Prostate gland (tissue), 2 donors: Measurements from ENCODE around the gene CSRNP3. TPM values are rescaled to one million over a fixed set of nuclear protein-coding genes. Genes with fewer than 3 reads are reported as not detected.
"Not testable (repeated sequence)": the region's sequence is repeated elsewhere in the genome, so short reads cannot be mapped to it uniquely, and the experiment has no call there.

Experiments
- DNase-seq: peaks from one replicate; pipeline ENCODE4 v3.0.0-alpha.2; 2019; ENCODE audit warnings: low spot score
- H3K27ac ChIP-seq, 2 donors: fragments of 200-600 bp; sonication (generic); 2 replicates each; pipeline ENCODE4 v1.5.1; 2017 to 2019
- H3K27me3 ChIP-seq: fragments of 200-600 bp; sonication (generic); replicated peaks from 2 replicates; pipeline ENCODE4 v1.5.1; 2019; ENCODE audit not compliant: insufficient read depth
- H3K36me3 ChIP-seq, 2 donors: fragments of 200-600 bp; sonication (generic); 1 replicate in 1 of 2; 2 replicates in 1 of 2; pipeline versions ENCODE4 v1.5.1 to v1.8.1; 2017 to 2019
- H3K4me1 ChIP-seq: fragments of 200-600 bp; sonication (generic); replicated peaks from 2 replicates; pipeline ENCODE4 v1.5.1; 2019
- H3K4me3 ChIP-seq, 2 donors: fragments of 200-600 bp; sonication (generic); 2 replicates each; pipeline ENCODE4 v1.5.1; 2017 to 2019
- H3K9me3 ChIP-seq: fragments of 200-600 bp; sonication (generic); 2 replicates; pipeline ENCODE4 v1.5.1; 2017
- CTCF ChIP-seq, 4 experiments: fragments of 200-600 bp in 2 of 4; fragments of 450-650 bp in 2 of 4; sonication (generic) in 2 of 4; IDR thresholded peaks; 1 replicate in 3 of 4; 2 replicates in 1 of 4; pipeline ENCODE4 v1.5.1; 2016 to 2019; ENCODE audit warnings: antibody characterized with exemption in 4 of 4, mild to moderate bottlenecking in 2 of 4, moderate library complexity in 2 of 4
- POLR2A ChIP-seq: fragments of 450-650 bp; IDR thresholded peaks from one replicate; pipeline ENCODE4 v1.6.1; 2016; ENCODE audit warnings: antibody characterized with exemption, mild to moderate bottlenecking
- POLR2AphosphoS5 ChIP-seq: sonication (generic); formaldehyde crosslinking; IDR thresholded peaks from one replicate; pipeline ENCODE4 v1.6.1; 2017; ENCODE audit warnings: antibody characterized with exemption
- WGBS: methylation state at CpG from one replicate; pipeline ENCODE4 v1.1.5; 2018; 5-methylcytosine and 5-hydroxymethylcytosine counted together
- intact Hi-C: fragments of 100-400 bp; cut with DNase I; formaldehyde crosslinking; loops from one replicate; pipeline ENCODE4 v1.14.2; 2022
- total RNA-seq, 2 donors: library from RNA; depleted of rRNA; stranded (reverse); fragments of >200 nt; gene quantifications; one replicate each; pipeline ENCODE4 v1.1.0, GENCODE V29; 2016

CSRNP3 gene
- total RNA-seq, 2 donors from 2014 or later, result 3.3 to 4.0 TPM

GRCh38 chr2:165660361-165660760 lies 190.9 kb downstream of the CSRNP3 start:
- H3K9me3 ChIP-seq, result no peaks in the 10 kb centered on the region
- no peaks in the 10 kb centered on the region for H3K27me3 ChIP-seq
- no peak overlapping the region for H3K27ac ChIP-seq
- no peak for DNase-seq
- H3K36me3 ChIP-seq, result no peaks in the 10 kb centered on the region
- no peak for TF ChIP-seq POLR2A
- TF ChIP-seq POLR2AphosphoS5, result no peak
- no peak for TF ChIP-seq CTCF (IDR thresholded peaks at IDR 0.05)
- 78% methylated on average over 3 of the region's 3 CpGs for WGBS
- H3K4me3 ChIP-seq, result no peak overlapping the region
- intact Hi-C loops, result no loop called here
- H3K4me1 ChIP-seq, result no peaks in the 10 kb centered on the region

- intact Hi-C loops, result no loop called here
These were observed 193.2 kb downstream of the CSRNP3 start for GRCh38 chr2:165662720-165663119.

GRCh38 chr2:165665614-165666013 lies 196.1 kb downstream of the CSRNP3 start:
- 63% methylated on average over 2 of the region's 2 CpGs for WGBS
- Histone ChIP-seq H3K4me1 (no peaks in the 10 kb centered on the region), H3K27ac (no peak overlapping the region), H3K4me3 (no peak overlapping the region), H3K9me3 (no peaks in the 10 kb centered on the region), H3K27me3 (no peaks in the 10 kb centered on the region), H3K36me3 (no peaks in the 10 kb centered on the region)
- no peak for DNase-seq
- TF ChIP-seq POLR2AphosphoS5, result no peak
- no peak for TF ChIP-seq POLR2A
- TF ChIP-seq CTCF (IDR thresholded peaks at IDR 0.05), result no peak
- intact Hi-C loops, result no loop called here

More at GRCh38 chr2:165662720-165663119, 193.2 kb downstream of the CSRNP3 start:
- Histone ChIP-seq H3K36me3 (no peaks in the 10 kb centered on the region), H3K4me1 (no peaks in the 10 kb centered on the region), H3K27ac (no peak overlapping the region), H3K4me3 (no peak overlapping the region), H3K9me3 (no peaks in the 10 kb centered on the region), H3K27me3 (no peaks in the 10 kb centered on the region)
- TF ChIP-seq POLR2A (no peak), POLR2AphosphoS5 (no peak), CTCF (IDR thresholded peaks at IDR 0.05) (no peak)
- no peak for DNase-seq

GRCh38 chr2:165666073-165666472 lies 196.6 kb downstream of the CSRNP3 start:
- H3K4me3 ChIP-seq, intact Hi-C loops, H3K4me1 ChIP-seq, H3K36me3 ChIP-seq, DNase-seq, H3K9me3 ChIP-seq, H3K27ac ChIP-seq, H3K27me3 ChIP-seq: not testable (repeated sequence)

- no peak for TF ChIP-seq POLR2AphosphoS5
- TF ChIP-seq POLR2A, result no peak
- no peak for TF ChIP-seq CTCF (IDR thresholded peaks at IDR 0.05)
- Histone ChIP-seq H3K27ac (no peak overlapping the region), H3K36me3 (no peaks in the 10 kb centered on the region), H3K4me3 (no peak overlapping the region), H3K4me1 (no peaks in the 10 kb centered on the region), H3K27me3 (no peaks in the 10 kb centered on the region), H3K9me3 (no peaks in the 10 kb centered on the region)
- 97% methylated on average over 2 of the region's 2 CpGs for WGBS
- DNase-seq, result no peak
- intact Hi-C loops, result no loop called here
These were observed 197.1 kb downstream of the CSRNP3 start for GRCh38 chr2:165666605-165667004.
